Measurements from ENCODE around the gene SIX3.

The SIX3 gene

DNA sequence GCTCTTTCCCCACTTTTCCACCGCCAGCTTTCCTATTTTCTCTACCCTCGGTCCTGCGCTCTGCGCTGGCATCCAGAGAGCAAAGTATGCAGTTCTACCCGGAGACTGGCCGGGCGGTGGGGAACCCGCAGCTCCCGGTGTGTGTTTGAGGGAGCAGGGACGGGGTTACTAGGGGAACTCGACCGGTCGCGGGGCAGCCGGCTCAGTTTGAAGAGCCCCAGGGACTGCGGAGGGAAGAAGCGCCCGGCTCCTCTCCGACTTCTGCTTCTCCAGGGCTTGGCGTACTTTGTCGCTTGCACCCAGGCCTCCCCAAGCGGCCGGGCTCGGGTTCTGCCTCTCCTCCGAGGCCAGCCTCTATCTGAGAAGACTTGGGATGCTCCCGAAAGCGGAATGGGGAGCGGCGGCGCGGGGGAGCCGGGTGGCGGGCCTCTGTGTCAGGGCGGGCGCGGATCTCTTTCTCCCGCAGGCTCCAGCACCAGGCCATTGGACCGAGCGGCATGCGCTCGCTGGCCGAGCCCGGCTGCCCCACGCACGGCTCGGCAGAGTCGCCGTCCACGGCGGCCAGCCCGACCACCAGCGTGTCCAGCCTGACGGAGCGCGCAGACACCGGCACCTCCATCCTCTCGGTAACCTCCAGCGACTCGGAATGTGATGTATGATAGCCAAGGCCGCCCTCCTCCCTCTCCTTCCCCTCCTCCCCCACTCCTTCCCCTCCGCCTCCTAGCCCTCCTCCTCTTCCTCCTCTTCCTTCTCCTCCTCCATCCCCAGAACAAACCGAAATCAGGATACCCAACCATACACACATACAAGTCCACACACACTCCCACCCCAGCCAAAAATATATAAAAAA lies 2.8 kb downstream of the SIX3 start:
- DNase-seq: no peak

- no peak for DNase-seq
Measured at GRCh38 chr2:44944952-44945612, 3.6 kb downstream of the SIX3 start.

GRCh38 chr2:44945676-44946371 lies 4.3 kb downstream of the SIX3 start:
- no peak for DNase-seq

- DNase-seq: no peak
Measured at GRCh38 chr2:44946372-44947027, 5.0 kb downstream of the SIX3 start.

DNA sequence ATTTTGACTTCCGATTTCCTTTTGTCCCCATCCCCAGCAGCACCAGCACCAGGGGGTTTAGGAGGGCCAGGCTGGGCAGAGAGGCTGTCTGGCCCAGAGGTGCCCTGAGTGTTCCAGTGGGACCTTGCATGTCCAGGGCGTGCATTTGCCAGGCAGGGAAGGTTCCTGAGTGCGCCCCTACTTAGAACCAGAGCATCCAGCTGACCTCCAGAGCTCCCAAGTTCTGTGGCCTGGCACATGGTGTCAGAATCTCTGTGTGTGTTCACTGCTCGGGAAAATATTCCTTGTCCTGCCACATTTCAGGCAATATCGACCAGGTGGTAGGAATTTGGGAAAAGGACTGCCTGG lies 5.5 kb downstream of the SIX3 start:
- DNase-seq: no peak

- no peak for DNase-seq
Measured at GRCh38 chr2:44948565-44949328, 7.2 kb downstream of the SIX3 start.

DNA sequence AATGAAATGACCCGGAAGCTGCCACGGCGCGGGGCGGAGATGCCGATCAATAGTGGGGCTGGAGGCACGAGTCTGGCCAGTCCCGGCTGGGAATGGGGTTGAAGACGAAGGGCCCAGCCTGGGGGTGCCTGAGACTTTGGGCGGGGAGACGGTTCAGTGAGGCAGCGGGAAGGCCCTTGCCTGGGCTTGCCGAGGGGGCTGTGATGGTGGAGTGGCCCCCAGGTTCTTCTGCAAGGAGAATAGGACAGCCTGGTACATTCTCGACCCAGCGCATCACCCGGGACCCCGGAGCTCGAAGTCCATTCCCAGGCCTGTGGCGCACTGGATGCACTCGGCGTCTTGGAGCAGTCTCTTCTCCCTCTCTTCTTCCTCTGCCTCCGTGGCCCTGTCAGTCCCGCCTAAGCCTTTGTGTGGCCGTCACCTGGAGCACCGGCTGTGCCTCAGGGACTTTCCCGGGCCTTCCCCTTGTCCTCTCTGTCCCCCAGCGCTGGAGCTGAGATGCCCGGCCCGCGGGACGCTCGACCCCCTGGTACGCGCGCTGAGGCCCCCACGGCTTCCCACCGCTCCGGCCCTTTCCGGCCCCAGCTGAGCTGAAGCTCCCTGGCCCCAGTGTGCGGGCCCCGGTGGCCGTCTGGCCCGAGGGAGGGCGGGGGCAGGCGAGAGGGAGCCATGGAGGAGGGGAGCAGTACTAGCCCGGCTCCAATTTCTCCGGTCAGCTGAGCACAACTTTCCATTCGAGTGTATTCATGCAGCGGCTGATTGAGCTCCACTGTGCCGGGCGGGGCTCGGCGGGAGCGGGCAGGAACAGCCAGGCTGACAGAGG lies 8.0 kb downstream of the SIX3 start:
- DNase-seq: no peak

GRCh38 chr2:44950646-44951045 lies 9.1 kb downstream of the SIX3 start:
- no peak for DNase-seq

GRCh38 chr2:44951124-44951523 lies 9.6 kb downstream of the SIX3 start:
- DNase-seq: no peak

DNA sequence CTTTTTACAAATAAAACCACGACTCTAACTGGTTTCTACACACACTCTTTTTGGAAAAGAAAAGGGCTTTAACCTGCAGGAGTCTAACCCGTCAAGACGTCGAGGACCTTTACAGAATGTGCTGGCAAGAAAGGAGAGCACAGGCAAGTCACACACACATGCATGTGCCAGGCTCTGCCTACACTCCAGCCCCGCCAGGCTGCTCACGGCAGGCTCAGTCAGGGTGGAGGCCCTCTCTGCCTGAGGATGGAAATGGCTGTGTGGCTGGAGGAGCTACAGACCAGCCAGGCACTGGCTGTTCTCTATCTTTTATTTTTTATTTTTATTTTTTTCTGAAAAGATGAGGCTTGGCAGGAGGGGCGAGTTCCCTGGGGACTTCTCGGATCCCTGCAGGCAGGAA lies 10.2 kb downstream of the SIX3 start:
- DNase-seq: no peak

DNA sequence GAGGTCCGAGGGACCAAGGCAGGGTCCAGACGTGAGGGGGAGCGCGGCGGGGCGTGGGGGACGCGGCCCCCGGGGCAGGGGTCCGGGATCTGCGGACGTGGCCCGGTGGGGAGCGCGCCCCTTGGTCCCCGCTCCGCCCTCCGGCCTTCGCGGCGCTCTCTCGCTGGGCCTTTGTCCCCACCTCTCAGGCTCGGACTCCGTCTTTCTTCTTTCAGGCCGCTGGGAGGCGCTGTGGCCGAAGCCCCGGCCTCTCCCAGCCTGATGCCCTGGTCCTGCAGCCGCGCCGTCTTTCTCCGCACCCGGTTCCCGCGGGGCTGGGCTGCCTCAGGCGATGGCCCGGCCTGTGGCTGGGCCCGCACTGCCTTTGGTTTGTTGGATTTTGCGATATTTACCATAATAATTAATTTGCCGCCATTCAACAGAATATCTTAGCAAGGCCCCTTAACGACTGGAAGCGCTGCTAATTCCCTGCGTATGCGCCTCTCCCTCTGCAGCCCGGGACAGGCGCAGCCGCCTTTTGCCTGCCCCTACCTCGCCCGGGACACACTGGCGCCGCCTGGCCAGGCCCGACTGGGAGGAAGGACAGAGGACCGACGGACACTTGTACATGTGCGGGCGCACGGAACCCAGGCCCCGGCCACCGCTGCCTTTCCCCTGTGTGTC lies 10.8 kb downstream of the SIX3 start:
- DNase-seq: peak in 1 of 2 donors; percentile 17

DNA sequence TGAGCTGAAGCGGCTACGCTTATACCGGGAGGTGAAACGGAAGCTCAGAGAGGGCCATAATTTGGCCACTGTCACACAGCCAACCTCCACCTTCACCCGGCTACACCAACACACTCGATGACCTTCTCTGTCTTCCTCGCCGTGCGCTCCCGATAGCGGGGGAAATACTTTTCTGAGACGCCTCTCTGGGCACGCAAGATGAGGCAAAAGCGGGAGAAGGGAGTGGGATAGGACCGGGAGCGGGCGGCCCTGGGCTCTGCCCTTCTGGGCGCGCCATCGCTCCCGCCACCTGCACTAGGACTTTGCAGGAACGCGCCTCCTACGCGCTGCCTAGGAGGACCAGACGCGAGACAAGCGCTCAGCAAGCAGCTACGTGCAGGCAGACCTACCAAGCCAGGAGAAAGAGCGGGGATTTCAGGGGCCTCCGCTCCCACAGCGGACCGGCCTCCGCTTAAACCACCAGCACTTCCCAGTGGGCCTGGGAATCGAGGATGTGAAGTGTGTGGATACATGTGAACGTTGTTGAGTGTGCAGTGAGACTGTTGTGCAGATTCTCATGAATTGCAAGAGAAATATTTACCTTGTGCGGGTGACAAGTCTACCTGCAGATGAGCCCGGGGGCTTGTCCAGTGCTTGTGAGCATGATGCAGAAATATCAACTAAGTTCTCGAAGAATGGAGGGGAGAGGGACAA lies 11.4 kb downstream of the SIX3 start:
- no peak for DNase-seq

DNA sequence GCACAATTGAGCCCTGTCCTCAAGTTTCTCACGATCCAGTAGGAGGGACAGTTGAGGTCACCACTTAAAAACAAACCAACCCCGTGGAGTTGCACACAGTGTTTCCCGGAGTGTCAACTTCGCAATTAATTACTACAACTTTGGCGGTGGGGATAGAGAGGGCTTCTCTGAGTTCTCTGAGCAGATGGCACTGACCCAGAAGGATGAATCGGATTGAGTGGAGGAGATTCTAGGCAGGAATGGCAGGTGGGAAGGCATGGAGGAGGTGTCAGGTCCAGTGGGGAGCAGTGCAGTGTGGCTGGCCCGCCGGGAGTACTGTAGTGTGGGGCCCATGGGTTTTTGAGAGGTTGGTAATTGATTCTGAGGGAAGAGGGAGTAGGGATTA lies 12.0 kb downstream of the SIX3 start:
- no peak for DNase-seq

DNA sequence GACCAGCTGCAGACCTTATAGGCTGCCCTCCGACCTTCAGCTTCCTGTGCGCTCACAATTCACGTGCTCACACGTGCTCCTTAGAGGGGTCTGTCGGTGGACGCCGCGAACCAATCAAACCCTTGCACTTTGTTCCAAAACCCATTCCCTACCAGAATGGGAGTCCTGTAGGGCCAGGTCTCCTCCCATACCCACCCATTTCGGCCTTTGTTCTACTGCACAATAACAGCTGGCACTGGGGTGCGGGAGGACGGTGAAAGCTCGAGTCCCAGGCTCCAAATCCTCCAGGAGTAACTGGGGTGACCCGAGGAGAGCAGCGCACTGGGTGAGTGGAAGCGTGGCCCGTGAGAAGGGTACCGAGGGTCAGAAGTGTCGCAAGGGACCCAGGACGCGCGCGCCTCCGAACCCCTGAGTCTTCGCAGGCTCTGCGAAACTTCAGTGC lies 13.0 kb downstream of the SIX3 start:
- no peak for DNase-seq

- DNase-seq: no peak
Measured at GRCh38 chr2:44954889-44955592, 13.5 kb downstream of the SIX3 start.

GRCh38 chr2:44955593-44956392 lies 14.3 kb downstream of the SIX3 start:
- peak; percentile 62 to 64 for DNase-seq

- DNase-seq: no peak
Measured at GRCh38 chr2:44956843-44957242, 15.3 kb downstream of the SIX3 start.

DNA sequence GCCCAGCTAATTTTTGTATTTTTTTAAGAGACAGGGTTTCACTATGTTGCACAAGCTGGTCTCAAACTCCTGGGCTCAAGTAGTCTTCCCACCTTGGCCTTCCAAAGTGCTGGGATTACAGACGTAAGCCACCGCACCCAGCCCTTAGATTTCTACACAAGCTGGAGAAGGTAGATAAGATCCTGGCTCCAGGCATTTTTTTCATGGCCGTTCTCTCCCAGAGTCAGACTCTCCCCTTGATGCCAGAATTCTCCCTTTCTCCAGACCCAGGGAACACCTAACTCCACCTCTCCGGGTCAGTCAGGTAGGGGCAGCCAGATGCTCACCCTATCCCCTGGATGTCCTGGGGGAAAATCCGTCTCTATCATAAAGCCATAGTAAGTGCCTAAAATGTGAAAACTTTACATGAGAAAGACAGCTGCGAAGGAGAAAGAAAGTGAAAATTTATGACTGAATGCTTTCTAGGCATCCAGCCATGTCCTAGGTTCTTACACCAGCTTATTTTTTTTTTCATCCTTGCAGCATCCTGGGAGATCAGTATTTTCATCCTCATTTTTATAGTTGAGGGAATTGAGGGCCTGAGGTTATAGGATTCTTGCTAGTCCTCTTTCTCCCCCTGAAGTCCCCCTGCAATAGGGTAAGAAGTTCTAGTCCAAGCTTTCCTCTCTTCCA lies 16.3 kb downstream of the SIX3 start:
- no peak for DNase-seq
